ENCODE results near the gene MLLT3.

Gene MLLT3

GRCh38 chr9:20373263-20373662, 249.0 kb downstream of the MLLT3 start:
- no peak for DNase-seq

GRCh38 chr9:20369391-20369790, 252.9 kb downstream of the MLLT3 start:
- DNase-seq, result no peak

GRCh38 chr9:20367855-20368254, 254.4 kb downstream of the MLLT3 start:
- DNase-seq, result no peak

- DNase-seq, result no peak
Measured at GRCh38 chr9:20364959-20365358, 257.3 kb downstream of the MLLT3 start.

GRCh38 chr9:20363233-20363632, 259.1 kb downstream of the MLLT3 start:
- no peak for DNase-seq

DNA sequence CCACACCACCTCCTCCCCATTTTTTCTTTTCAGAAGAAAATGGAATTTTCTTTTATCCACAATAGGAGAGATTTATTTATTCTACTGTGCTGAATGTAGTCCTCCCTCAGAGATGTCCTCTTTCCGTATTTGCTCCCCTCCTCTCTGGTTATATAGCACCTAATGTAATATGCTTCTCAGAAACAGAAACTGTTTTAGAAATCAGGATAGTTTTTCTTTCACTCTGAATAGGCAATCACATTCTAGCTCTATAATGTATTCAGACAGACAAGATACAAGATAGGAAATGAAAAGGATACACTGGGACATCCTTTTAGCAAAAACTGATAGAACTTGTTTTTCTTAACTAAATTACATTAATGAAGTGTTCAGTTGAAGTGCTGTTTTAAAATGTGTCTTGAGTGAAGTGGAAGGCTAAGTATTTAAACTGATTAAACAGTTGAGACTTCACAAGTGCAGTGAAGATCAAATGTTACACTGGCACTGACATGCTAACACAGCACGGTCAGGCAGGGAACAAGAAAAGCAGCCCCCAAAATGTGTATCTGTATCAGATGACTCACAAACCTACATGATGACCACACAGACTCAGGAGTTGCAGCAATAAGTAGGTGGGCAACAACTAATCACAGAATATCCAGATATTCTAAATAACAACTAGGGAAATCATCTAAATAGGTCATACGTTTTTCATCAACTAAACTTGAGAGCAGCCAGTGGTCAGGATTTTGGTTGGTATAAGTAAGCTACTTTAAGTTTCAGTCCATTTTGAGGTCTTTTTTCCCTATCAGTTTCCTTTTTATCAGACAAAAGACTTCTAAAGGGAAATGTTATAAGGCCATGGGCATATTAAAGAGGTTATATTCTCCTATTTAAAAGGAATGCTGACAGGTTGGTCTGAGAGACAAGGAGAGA, 260.4 kb downstream of the MLLT3 start:
- DNase-seq, result peak in 1 of 5 donors; percentile 65

DNA sequence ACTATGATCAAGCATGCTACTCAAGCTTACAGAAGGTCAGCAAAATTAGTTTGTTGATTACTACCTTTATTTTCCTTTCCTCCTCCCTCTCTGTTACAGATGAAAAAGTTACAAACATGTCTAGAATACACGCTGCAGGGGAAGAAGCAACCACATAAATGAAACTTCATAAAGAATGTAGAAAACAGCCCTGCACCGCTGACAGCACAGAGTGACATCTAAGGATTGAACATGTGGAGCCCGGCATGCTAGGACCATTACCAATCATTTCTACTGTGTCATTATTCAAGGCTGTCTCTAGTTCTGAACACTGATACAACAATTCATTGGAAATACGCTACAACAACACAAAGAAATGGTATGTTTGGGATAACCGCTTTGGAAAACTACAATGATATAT, 261.1 kb downstream of the MLLT3 start:
- DNase-seq, result no peak

DNA sequence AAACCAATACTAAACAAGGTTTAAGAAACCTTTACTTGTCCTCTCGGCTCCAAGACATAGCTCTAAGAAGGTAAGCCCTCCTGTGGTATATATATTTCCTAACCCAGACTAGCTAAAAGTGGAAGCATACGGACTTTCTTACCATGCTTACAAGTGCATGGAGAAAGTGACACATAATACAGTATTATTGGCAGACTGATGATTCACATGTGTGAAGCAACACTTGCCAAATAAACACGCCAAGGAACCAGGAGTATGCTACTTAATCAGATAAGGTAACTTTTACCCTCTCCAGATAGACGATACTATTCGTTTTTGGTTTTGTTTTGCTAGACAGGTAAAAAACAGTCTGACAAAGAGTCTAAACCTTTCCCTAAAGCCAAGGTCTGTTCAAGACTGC, 264.1 kb downstream of the MLLT3 start:
- peak in 1 of 5 donors; percentile 41 for DNase-seq

- DNase-seq, result no peak
Measured at GRCh38 chr9:20357037-20357432, 265.3 kb downstream of the MLLT3 start.

GRCh38 chr9:20356403-20357036, 265.8 kb downstream of the MLLT3 start:
- DNase-seq, result peak in 3 of 5 donors; percentile 2 to 70 (median 40)

GRCh38 chr9:20355022-20355421, 267.3 kb downstream of the MLLT3 start:
- peak in 1 of 5 donors; percentile 62 for DNase-seq

DNA sequence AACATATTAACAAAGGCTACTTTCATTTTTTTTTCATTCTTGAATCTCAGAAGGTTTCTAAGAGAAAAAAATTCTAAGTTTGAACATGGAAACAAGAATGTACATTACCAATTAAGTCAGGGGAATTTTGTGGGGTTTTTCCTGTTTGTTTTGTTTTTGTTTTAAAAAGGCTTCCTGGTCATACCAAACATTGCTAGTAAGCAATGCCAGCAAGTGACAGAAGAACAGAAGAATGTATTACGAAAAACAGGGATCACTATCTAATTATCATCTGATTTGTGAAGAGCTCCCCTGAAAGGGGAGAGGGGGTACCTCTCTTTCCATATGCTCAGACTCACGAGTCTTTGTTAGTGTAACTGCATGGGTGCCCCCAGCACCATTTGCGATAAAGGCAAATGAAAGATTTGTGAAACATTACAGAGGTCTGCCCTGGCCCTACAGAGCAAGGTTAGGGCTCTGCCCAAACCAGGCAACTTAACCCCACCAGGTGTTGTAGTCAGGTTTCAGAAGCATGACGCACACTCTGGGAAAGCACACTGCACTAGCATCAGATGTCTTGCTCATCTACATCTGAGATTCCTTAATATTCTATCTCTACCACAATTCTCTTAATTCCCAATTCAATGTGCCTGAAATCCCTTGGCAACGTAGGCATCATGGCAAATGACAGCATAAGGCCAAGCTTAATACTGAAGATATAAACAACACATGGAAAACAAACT, 268.2 kb downstream of the MLLT3 start:
- no peak for DNase-seq

DNA sequence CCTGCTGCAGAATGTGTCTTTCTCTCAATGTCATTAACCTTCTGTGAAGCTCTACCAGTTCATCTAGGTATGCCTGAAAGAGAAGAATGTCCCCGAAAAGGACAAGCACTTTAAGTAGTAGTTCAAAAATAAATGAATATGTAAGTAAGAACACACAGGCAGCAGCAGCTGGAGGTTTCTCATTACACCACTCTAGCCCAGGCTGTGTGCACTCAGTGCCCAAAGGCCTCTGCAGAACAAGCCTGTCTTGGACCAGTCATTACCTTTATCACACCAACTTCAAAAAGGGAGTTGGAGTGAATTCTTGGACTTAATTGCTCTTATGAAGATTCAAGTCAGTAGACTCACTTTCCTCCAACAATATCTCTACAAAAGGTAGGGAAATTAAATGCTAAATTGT, 268.8 kb downstream of the MLLT3 start:
- DNase-seq, result no peak

DNA sequence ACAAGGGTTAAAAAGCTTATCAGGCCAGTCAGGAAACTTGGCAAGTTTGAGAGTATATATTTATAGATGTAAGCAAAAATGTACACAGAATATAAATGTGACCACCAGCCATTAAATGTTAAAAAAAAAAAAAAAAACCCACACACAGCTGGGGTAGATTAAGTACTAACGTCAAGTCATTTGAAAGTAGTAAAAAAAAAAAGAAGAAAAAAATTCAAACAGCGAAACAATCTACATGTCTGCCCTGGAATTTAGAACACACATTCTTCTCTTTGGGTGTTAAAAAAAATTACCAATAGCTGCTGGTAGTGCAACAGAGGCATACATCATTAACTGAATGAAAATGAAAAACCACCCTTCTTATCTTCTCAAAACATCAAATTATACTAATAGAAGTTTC, 269.7 kb downstream of the MLLT3 start:
- DNase-seq, result no peak

- DNase-seq, result no peak
Measured at GRCh38 chr9:20351715-20352114, 270.6 kb downstream of the MLLT3 start.

GRCh38 chr9:20349568-20349967, 272.7 kb downstream of the MLLT3 start:
- DNase-seq, result no peak

GRCh38 chr9:20343325-20343724, 279.0 kb downstream of the MLLT3 start:
- DNase-seq, result no peak

DNA sequence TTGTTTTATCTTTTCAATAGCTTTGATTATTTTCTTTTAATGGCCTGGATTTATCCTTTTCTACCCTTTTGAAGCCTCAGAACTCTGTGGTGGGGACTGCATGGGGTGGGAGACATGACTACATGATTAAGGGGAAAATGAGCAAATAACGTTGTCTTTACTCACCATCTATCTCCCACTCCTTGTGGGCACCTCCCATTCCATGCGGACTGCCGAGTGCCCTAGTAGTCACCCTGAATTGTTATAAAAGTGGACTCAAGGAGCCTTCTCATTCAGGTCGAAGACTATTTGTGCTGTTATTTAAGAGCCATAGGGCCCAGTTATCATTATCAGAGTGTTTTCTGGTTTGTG, 281.8 kb downstream of the MLLT3 start:
- DNase-seq, result no peak

- DNase-seq, result peak in 1 of 5 donors; percentile 29
Measured at GRCh38 chr9:20335668-20336332, 286.5 kb downstream of the MLLT3 start.

- no peak for DNase-seq
Measured at GRCh38 chr9:20333991-20334390, 288.3 kb downstream of the MLLT3 start.

DNA sequence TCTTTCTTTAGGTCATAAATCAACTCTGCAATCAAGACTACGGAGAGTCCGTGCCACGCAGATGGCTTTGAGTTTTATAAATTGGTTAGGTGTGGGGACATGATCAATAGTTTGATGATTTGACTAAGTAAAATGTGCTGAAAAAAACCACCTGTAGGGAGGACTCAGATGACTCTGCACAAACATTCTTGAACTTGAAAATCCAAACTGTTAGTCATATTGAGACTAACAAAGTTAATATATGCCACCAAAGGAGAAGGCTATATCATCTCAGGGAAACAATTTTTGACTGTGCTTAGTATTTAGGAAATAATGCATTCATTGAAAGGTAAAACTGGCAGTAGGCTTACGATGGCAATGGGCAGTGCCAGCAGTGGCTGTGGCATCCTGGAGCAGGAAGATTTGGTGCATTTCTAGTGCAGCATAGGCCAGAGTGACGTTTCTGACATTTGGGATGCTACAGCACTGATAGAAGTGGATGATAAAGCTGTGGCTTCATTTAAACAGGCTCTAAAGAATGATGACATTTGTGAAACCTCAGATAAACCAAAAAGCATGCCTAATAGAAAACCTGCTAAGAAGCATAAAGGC, 291.1 kb downstream of the MLLT3 start:
- DNase-seq, result peak in 1 of 5 donors; percentile 77

DNA sequence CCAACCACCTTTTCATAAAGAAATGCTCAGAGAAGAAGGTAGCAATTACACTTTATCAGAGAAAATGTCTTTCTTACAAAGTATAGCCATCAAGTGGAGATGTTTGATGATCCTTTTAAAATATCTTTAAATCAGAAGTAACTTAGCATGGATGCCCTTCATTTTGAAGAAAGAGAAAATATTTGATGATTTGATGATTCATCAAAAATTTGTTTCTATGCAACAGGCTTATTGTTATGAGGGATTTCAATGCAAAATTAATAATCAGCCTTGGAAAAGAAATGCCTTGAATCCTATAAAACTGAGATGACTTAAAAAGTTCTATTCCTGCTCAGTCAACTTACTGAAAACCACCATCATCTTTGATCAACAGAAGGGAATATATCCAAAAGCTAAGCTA, 291.6 kb downstream of the MLLT3 start:
- no peak for DNase-seq

DNA sequence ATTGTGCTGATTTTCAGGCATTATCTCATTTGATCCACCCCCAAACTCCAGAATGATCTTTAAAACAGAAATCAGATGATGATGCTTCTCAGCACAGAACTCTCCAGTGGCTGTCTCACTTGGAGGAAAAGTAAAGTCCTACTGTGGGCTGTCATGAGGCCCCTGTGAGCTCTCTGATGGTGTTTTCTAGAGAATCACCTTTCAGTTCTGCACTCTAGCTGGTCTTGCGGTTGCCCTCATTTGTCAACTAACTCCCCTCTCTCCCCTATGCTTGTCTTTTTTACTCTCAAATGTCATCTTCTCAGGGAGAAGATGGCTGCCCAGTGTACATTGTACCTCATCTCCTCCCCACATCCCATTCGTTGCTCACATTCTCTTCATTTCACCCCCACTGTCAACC, 295.8 kb downstream of the MLLT3 start:
- DNase-seq, result no peak
